ENCODE data around the gene AREL1.

Gene AREL1

GRCh38 chr14:74697011-74697410 is 15.9 kb downstream of the AREL1 start:
- TF ChIP-seq CTCF (IDR thresholded peaks at IDR 0.05; ENCODE audit: low read depth, low read length, poor library complexity, severe bottlenecking) (no peak), EZH2phosphoT487 (IDR thresholded peaks at IDR 0.05; ENCODE audit: borderline replicate concordance, low read length) (no peak)
- no peaks in the 10 kb centered on the region for H3K4me1 ChIP-seq (ENCODE audit: control insufficient read depth, low read length)
- no peaks in the 10 kb centered on the region; the same call in 1 of the 2 replicates for H3F3A ChIP-seq (ENCODE audit: control insufficient read depth, insufficient read depth)
- peaks cover 67% of the 10 kb centered on the region for H3K79me2 ChIP-seq (ENCODE audit: control insufficient read depth, low read length)
- no peaks in the 10 kb centered on the region for H3K27me3 ChIP-seq (ENCODE audit: control insufficient read depth, low read length)
- no peaks in the 10 kb centered on the region for H3K9me2 ChIP-seq (replicated peaks; ENCODE audit: control insufficient read depth, low read length)
- H3K9me3 ChIP-seq (ENCODE audit: control insufficient read depth, insufficient read depth, low read length) = peaks cover under 1% of the 10 kb centered on the region; the same call in 1 of the 2 replicates
- no peak overlapping the region for H3K4me2 ChIP-seq (ENCODE audit: low read length)
- H4K20me1 ChIP-seq (ENCODE audit: control insufficient read depth, insufficient read depth, low read depth, low read length) = 0 out of 2 replicates have a peak, but pooled peaks cover 3% of the 10 kb centered on the region
- no peak overlapping the region for H3K4me3 ChIP-seq (ENCODE audit: low read length)
- H3K36me3 ChIP-seq (ENCODE audit: control insufficient read depth, low read length) = peaks cover 6% of the 10 kb centered on the region
- H3K27ac ChIP-seq (ENCODE audit: low read depth, low read length) = no peak overlapping the region

- H3K4me1 ChIP-seq (ENCODE audit: control insufficient read depth, low read length) = no peaks in the 10 kb centered on the region
- no peak overlapping the region for H3K27ac ChIP-seq (ENCODE audit: low read depth, low read length)
- H3K9me2 ChIP-seq (replicated peaks; ENCODE audit: control insufficient read depth, low read length) = no peaks in the 10 kb centered on the region
- H3K27me3 ChIP-seq (ENCODE audit: control insufficient read depth, low read length) = no peaks in the 10 kb centered on the region
- no peak overlapping the region for H3K4me3 ChIP-seq (ENCODE audit: low read length)
- H3K36me3 ChIP-seq (ENCODE audit: control insufficient read depth, low read length) = peaks cover 15% of the 10 kb centered on the region
- TF ChIP-seq EZH2phosphoT487 (IDR thresholded peaks at IDR 0.05; ENCODE audit: borderline replicate concordance, low read length) = no peak
- TF ChIP-seq CTCF (IDR thresholded peaks at IDR 0.05; ENCODE audit: low read depth, low read length, poor library complexity, severe bottlenecking) = no peak
- no peaks in the 10 kb centered on the region for H3K9me3 ChIP-seq (ENCODE audit: control insufficient read depth, insufficient read depth, low read length)
- 0 out of 2 replicates have a peak, but pooled peaks cover 3% of the 10 kb centered on the region for H4K20me1 ChIP-seq (ENCODE audit: control insufficient read depth, insufficient read depth, low read depth, low read length)
- H3K79me2 ChIP-seq (ENCODE audit: control insufficient read depth, low read length) = peaks cover 53% of the 10 kb centered on the region
- H3K4me2 ChIP-seq (ENCODE audit: low read length) = no peak overlapping the region
- no peaks in the 10 kb centered on the region; the same call in 1 of the 2 replicates for H3F3A ChIP-seq (ENCODE audit: control insufficient read depth, insufficient read depth)
These were observed 17.5 kb downstream of the AREL1 start for GRCh38 chr14:74695406-74695805.

GRCh38 chr14:74693191-74693590 is 19.7 kb downstream of the AREL1 start:
- no peak overlapping the region for H3K4me2 ChIP-seq (ENCODE audit: low read length)
- H3K27ac ChIP-seq (ENCODE audit: low read depth, low read length) = no peak overlapping the region
- TF ChIP-seq EZH2phosphoT487 (IDR thresholded peaks at IDR 0.05; ENCODE audit: borderline replicate concordance, low read length) (no peak), CTCF (IDR thresholded peaks at IDR 0.05; ENCODE audit: low read depth, low read length, poor library complexity, severe bottlenecking) (no peak)
- no peaks in the 10 kb centered on the region; the same call in 1 of the 2 replicates for H3F3A ChIP-seq (ENCODE audit: control insufficient read depth, insufficient read depth)
- no peaks in the 10 kb centered on the region for H4K20me1 ChIP-seq (ENCODE audit: control insufficient read depth, insufficient read depth, low read depth, low read length)
- H3K9me2 ChIP-seq (replicated peaks; ENCODE audit: control insufficient read depth, low read length) = no peaks in the 10 kb centered on the region
- H3K4me1 ChIP-seq (ENCODE audit: control insufficient read depth, low read length) = no peaks in the 10 kb centered on the region
- no peaks in the 10 kb centered on the region for H3K27me3 ChIP-seq (ENCODE audit: control insufficient read depth, low read length)
- H3K36me3 ChIP-seq (ENCODE audit: control insufficient read depth, low read length) = peaks cover 23% of the 10 kb centered on the region
- no peaks in the 10 kb centered on the region for H3K9me3 ChIP-seq (ENCODE audit: control insufficient read depth, insufficient read depth, low read length)
- peaks cover 35% of the 10 kb centered on the region for H3K79me2 ChIP-seq (ENCODE audit: control insufficient read depth, low read length)
- H3K4me3 ChIP-seq (ENCODE audit: low read length) = no peak overlapping the region
